ENCODE measurements around the gene YBEY. TPM values are rescaled to one million over a fixed set of nuclear protein-coding genes. Genes with fewer than 3 reads are reported as not detected.

YBEY gene
- polyA plus RNA-seq, 1 donor (not counting 4 experiments of a cell fraction or from before 2014, with no cell fraction given), result 23.5 TPM

DNA sequence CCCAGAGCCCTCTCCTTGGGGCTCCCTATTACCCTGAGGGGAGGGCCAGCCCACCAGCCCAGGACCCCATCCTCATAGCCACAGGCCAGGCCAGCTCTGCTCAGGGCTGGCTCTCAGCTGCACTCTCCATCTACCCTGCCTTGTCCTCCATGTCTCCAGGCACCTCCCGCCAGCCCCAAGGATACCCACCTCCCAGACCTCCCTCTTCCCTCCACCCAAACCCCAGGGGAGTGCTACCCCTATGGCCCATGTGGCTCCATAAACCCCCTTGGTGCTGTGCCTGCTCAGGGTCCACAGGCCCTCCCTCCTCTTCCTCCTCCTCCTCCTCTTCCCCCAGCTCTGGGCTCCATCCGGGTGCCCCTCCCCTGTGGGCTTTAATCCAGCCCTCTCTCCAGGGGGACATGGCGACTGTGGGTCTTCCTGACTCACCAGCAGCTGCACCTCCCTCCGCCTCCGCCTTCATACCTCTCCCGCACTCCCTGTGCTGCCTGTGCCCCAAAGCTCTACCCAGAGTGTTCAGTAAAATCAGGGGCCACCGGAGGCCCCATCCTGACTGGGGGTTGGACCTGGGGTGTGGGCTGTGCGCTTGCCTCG lies 9.1 kb downstream of the YBEY start:
- no peak for TF ChIP-seq EZH2 (IDR thresholded peaks at IDR 0.05; ENCODE audit: low read length)
- TF ChIP-seq, protein P1, sequence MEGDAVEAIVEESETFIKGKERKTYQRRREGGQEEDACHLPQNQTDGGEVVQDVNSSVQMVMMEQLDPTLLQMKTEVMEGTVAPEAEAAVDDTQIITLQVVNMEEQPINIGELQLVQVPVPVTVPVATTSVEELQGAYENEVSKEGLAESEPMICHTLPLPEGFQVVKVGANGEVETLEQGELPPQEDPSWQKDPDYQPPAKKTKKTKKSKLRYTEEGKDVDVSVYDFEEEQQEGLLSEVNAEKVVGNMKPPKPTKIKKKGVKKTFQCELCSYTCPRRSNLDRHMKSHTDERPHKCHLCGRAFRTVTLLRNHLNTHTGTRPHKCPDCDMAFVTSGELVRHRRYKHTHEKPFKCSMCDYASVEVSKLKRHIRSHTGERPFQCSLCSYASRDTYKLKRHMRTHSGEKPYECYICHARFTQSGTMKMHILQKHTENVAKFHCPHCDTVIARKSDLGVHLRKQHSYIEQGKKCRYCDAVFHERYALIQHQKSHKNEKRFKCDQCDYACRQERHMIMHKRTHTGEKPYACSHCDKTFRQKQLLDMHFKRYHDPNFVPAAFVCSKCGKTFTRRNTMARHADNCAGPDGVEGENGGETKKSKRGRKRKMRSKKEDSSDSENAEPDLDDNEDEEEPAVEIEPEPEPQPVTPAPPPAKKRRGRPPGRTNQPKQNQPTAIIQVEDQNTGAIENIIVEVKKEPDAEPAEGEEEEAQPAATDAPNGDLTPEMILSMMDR (optimal IDR thresholded peaks at IDR 0.05 in 1 of 3, IDR thresholded peaks at IDR 0.05 in 1 of 3, conservative IDR thresholded peaks at IDR 0.05 in 1 of 3; ENCODE audit: extremely low read depth in 1 of 3, insufficient read depth in 2 of 3, low read length in 3 of 3), result no peak
- no peak overlapping the region for H3K9ac ChIP-seq (ENCODE audit: control insufficient read depth, extremely low read depth, insufficient read depth, low read length)
- no peak overlapping the region for H2AFZ ChIP-seq (ENCODE audit: control insufficient read depth, low read length)
- H3K9me1 ChIP-seq (ENCODE audit: control insufficient read depth, extremely low read depth, insufficient read depth, low read length), result no peaks in the 10 kb centered on the region
- H3K4me2 ChIP-seq (ENCODE audit: control insufficient read depth, extremely low read depth, insufficient read depth, low read depth, low read length), result no peak overlapping the region
- no peak overlapping the region for H3K4me3 ChIP-seq (ENCODE audit: control insufficient read depth in 2 of 3, extremely low read depth in 1 of 3, insufficient read depth in 2 of 3, low read depth in 1 of 3, low read length in 3 of 3)
- no peaks in the 10 kb centered on the region for H3K4me1 ChIP-seq (ENCODE audit: control insufficient read depth, extremely low read depth, insufficient read depth, low read length)
- H3K79me2 ChIP-seq (ENCODE audit: control insufficient read depth, insufficient read depth, low read length), result no peaks in the 10 kb centered on the region
- no peaks in the 10 kb centered on the region for H3K27me3 ChIP-seq (ENCODE audit: control insufficient read depth, extremely low read depth, insufficient read depth, low read length)
- DNase-seq (ENCODE audit: low read depth, low spot score) (no peak), FAIRE-seq (no peak)
- H3K27ac ChIP-seq (ENCODE audit: control insufficient read depth, insufficient read depth, low read length), result no peak overlapping the region
- H4K20me1 ChIP-seq (ENCODE audit: control insufficient read depth, extremely low read depth, insufficient read depth, low read length), result no peaks in the 10 kb centered on the region
- dilution Hi-C loops (cut with MboI; ENCODE audit: extremely low pct_ligation_motif_present, low sequenced_read_pairs), result no loop called here
- peaks cover 5 to 8% of the 10 kb centered on the region in 2 experiments for H3K36me3 ChIP-seq (ENCODE audit: control insufficient read depth in 2 of 2, extremely low read depth in 1 of 2, insufficient read depth in 2 of 2, low read length in 2 of 2)
- H3K9me3 ChIP-seq (ENCODE audit: control insufficient read depth, low read depth, low read length), result no peaks in the 10 kb centered on the region

DNA sequence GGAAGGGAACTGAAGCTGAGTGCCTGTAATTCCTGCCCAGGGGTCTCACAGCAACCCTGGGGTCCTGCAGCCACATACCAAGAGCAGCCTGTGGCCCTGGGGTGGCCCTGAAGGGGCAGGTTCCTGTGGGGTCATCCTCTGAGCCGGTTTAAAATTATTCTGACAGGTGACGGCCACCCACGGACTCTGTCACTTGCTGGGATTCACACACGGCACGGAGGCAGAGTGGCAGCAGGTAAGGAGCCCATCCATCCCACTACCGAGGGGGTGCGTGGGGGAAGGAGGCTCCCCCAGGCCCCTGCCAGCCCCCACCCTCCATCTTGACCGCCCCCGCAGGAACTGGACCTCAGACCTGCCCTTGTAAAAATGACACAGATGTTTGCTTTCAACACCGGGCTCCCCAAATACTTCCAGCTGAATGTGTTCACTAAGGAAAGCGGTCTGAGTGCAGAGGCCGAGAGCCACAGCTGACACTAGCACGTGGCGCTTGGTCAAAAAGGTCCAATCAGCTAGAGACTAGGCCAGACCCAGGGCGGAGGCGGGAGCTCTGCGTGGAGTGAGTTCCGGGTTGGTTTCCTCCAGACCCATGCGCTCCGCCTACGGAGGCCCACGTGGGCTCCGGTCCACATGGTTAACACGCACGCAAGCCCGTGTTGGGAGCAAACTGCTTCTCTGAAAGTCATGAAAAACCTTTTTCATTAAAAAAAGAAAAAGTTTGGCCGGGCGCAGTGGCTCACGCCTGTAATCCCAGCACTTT lies 10.0 kb downstream of the YBEY start:
- no peaks in the 10 kb centered on the region for H3K9me3 ChIP-seq (ENCODE audit: control insufficient read depth, low read depth, low read length)
- H3K4me2 ChIP-seq (ENCODE audit: control insufficient read depth, extremely low read depth, insufficient read depth, low read depth, low read length), result no peak overlapping the region
- H3K27me3 ChIP-seq (ENCODE audit: control insufficient read depth, extremely low read depth, insufficient read depth, low read length), result no peaks in the 10 kb centered on the region
- no peak overlapping the region for H3K9ac ChIP-seq (ENCODE audit: control insufficient read depth, extremely low read depth, insufficient read depth, low read length)
- no peaks in the 10 kb centered on the region for H3K79me2 ChIP-seq (ENCODE audit: control insufficient read depth, insufficient read depth, low read length)
- TF ChIP-seq, protein P1 (optimal IDR thresholded peaks at IDR 0.05 in 1 of 3, IDR thresholded peaks at IDR 0.05 in 1 of 3, conservative IDR thresholded peaks at IDR 0.05 in 1 of 3; ENCODE audit: extremely low read depth in 1 of 3, insufficient read depth in 2 of 3, low read length in 3 of 3), result no peak
- TF ChIP-seq EZH2 (IDR thresholded peaks at IDR 0.05; ENCODE audit: low read length), result no peak
- H3K27ac ChIP-seq (ENCODE audit: control insufficient read depth, insufficient read depth, low read length), result no peak overlapping the region
- no peak overlapping the region for H3K4me3 ChIP-seq (ENCODE audit: control insufficient read depth in 2 of 3, extremely low read depth in 1 of 3, insufficient read depth in 2 of 3, low read depth in 1 of 3, low read length in 3 of 3)
- DNase-seq (ENCODE audit: low read depth, low spot score) (no peak), FAIRE-seq (no peak)
- peaks cover 5 to 8% of the 10 kb centered on the region in 2 experiments for H3K36me3 ChIP-seq (ENCODE audit: control insufficient read depth in 2 of 2, extremely low read depth in 1 of 2, insufficient read depth in 2 of 2, low read length in 2 of 2)
- H3K9me1 ChIP-seq (ENCODE audit: control insufficient read depth, extremely low read depth, insufficient read depth, low read length), result no peaks in the 10 kb centered on the region
- H2AFZ ChIP-seq (ENCODE audit: control insufficient read depth, low read length), result no peak overlapping the region
- dilution Hi-C loops (cut with MboI; ENCODE audit: extremely low pct_ligation_motif_present, low sequenced_read_pairs), result no loop called here
- no peaks in the 10 kb centered on the region for H4K20me1 ChIP-seq (ENCODE audit: control insufficient read depth, extremely low read depth, insufficient read depth, low read length)
- no peaks in the 10 kb centered on the region for H3K4me1 ChIP-seq (ENCODE audit: control insufficient read depth, extremely low read depth, insufficient read depth, low read length)
